H9 (cell line): ENCODE data around the gene CATSPERE. TPM values are rescaled to one million over a fixed set of nuclear protein-coding genes. Genes with fewer than 3 reads are reported as not detected.

Experiments
- DNase-seq: peaks from one replicate; pipeline ENCODE4 v3.0.0-alpha.2; 2017
- H2AFZ ChIP-seq: one replicate; pipeline ENCODE4 v1.6.1; 2013; ENCODE audit warnings: mild to moderate bottlenecking, low read length, control low read depth, moderate library complexity
- H2AK5ac ChIP-seq: 2 replicates; pipeline ENCODE4 v1.6.1; 2013; ENCODE audit warnings: low read length, control low read depth, mixed read lengths; ENCODE audit not compliant: insufficient read length
- H2BK120ac ChIP-seq: one replicate; pipeline ENCODE4 v1.6.1; 2013; ENCODE audit warnings: low read depth, mild to moderate bottlenecking, low read length, control low read depth, inconsistent platforms; ENCODE audit not compliant: poor library complexity, severe bottlenecking
- H2BK12ac ChIP-seq: 2 replicates; pipeline ENCODE4 v1.6.1; 2013; ENCODE audit warnings: low read length, control low read depth, mixed read lengths, low read depth; ENCODE audit not compliant: insufficient read length
- H2BK15ac ChIP-seq: 2 replicates; pipeline ENCODE4 v1.6.1; 2013; ENCODE audit warnings: low read depth, low read length, control low read depth
- H2BK20ac ChIP-seq: one replicate; pipeline ENCODE4 v1.6.1; 2013; ENCODE audit warnings: low read depth, mild to moderate bottlenecking, low read length, control low read depth, inconsistent platforms; ENCODE audit not compliant: poor library complexity, severe bottlenecking
- H2BK5ac ChIP-seq: 2 replicates; pipeline ENCODE4 v1.6.1; 2013; ENCODE audit warnings: low read length, control low read depth, mixed read lengths; ENCODE audit not compliant: insufficient read length
- H3K14ac ChIP-seq: 2 replicates; pipeline ENCODE4 v1.6.1; 2013; ENCODE audit warnings: low read length, control low read depth; ENCODE audit not compliant: insufficient read depth
- H3K18ac ChIP-seq: 2 replicates; pipeline ENCODE4 v1.6.1; 2013; ENCODE audit warnings: low read depth, mild to moderate bottlenecking, mixed read lengths, low read length, control low read depth; ENCODE audit not compliant: insufficient read length
- H3K23ac ChIP-seq: 2 replicates; pipeline ENCODE4 v1.6.1; 2013; ENCODE audit warnings: low read length, control low read depth, mixed read lengths, low read depth; ENCODE audit not compliant: insufficient read length
- H3K23me2 ChIP-seq: 2 replicates; pipeline ENCODE4 v1.6.1; 2013; ENCODE audit warnings: low read depth, mild to moderate bottlenecking, mixed read lengths, low read length, control low read depth; ENCODE audit not compliant: insufficient read length, poor library complexity, severe bottlenecking
- H3K27ac ChIP-seq: 2 replicates; pipeline ENCODE4 v1.5.1; 2013; ENCODE audit warnings: low read length, control low read depth, mixed read lengths, low read depth; ENCODE audit not compliant: insufficient read length
- H3K27me3 ChIP-seq: 2 replicates; pipeline ENCODE4 v1.6.1; 2013; ENCODE audit warnings: low read length, control low read depth, inconsistent platforms; ENCODE audit not compliant: insufficient read depth
- H3K4ac ChIP-seq: 2 replicates; pipeline ENCODE4 v1.6.1; 2013; ENCODE audit warnings: low read depth, mild to moderate bottlenecking, control low read depth, inconsistent platforms, low read length, moderate library complexity
- H3K4me1 ChIP-seq: 2 replicates; pipeline ENCODE4 v1.6.1; 2013; ENCODE audit warnings: low read length, control low read depth, inconsistent platforms; ENCODE audit not compliant: insufficient read depth
- H3K4me2 ChIP-seq: 2 replicates; pipeline ENCODE4 v1.6.1; 2013; ENCODE audit warnings: low read length, control low read depth, mixed read lengths; ENCODE audit not compliant: insufficient read length, insufficient read depth
- H3K56ac ChIP-seq: 2 replicates; pipeline ENCODE4 v1.6.1; 2013; ENCODE audit warnings: low read depth, mild to moderate bottlenecking, mixed read lengths, low read length, control low read depth; ENCODE audit not compliant: insufficient read length
- H3K79me1 ChIP-seq: 2 replicates; pipeline ENCODE4 v1.6.1; 2013; ENCODE audit warnings: low read depth, mild to moderate bottlenecking, moderate library complexity, low read length, control low read depth, inconsistent platforms; ENCODE audit not compliant: insufficient read depth, poor library complexity, severe bottlenecking
- H3K79me2 ChIP-seq: 2 replicates; pipeline ENCODE4 v1.6.1; 2013; ENCODE audit warnings: low read length, control low read depth, inconsistent platforms; ENCODE audit not compliant: insufficient read depth
- H3K9ac ChIP-seq: 2 replicates; pipeline ENCODE4 v1.6.1; 2013; ENCODE audit warnings: low read length, control low read depth, mixed read lengths; ENCODE audit not compliant: insufficient read length; ENCODE audit errors: extremely low read depth
- H3K9me3 ChIP-seq: one replicate; pipeline ENCODE4 v1.6.1; 2013; ENCODE audit warnings: low read depth, low read length, inconsistent platforms; ENCODE audit not compliant: control insufficient read depth
- H3T11ph ChIP-seq: one replicate; pipeline ENCODE4 v1.6.1; 2013; ENCODE audit warnings: mild to moderate bottlenecking, low read length, control low read depth, inconsistent platforms
- H4K20me1 ChIP-seq: one replicate; pipeline ENCODE4 v1.6.1; 2013; ENCODE audit not compliant: control insufficient read depth, insufficient read length, insufficient read depth
- H4K5ac ChIP-seq: 2 replicates; pipeline ENCODE4 v1.6.1; 2013; ENCODE audit warnings: low read depth, mild to moderate bottlenecking, mixed read lengths, low read length, control low read depth; ENCODE audit not compliant: insufficient read length
- H4K8ac ChIP-seq: replicated peaks from 2 replicates; pipeline ENCODE4 v1.6.1; 2013; ENCODE audit warnings: low read length, control low read depth, mixed read lengths, low read depth; ENCODE audit not compliant: insufficient read length
- H4K91ac ChIP-seq: 2 replicates; pipeline ENCODE4 v1.6.1; 2013; ENCODE audit warnings: low read depth, mild to moderate bottlenecking, moderate library complexity, mixed read lengths, low read length, control low read depth; ENCODE audit not compliant: insufficient read length
- H3K27ac Mint-ChIP-seq, 3 experiments: 2 replicates in 2 of 3; 3 replicates in 1 of 3; pipeline ENCODE4 v1.8.0; 2020 to 2021; ENCODE audit warnings: mixed read lengths in 3 of 3, mild to moderate bottlenecking in 1 of 3, moderate library complexity in 1 of 3
- H3K27me3 Mint-ChIP-seq: 2 replicates; pipeline ENCODE4 v1.8.0; 2021; ENCODE audit warnings: low read depth, mild to moderate bottlenecking, moderate library complexity, mixed read lengths
- H3K36me3 Mint-ChIP-seq, 3 experiments: 2 replicates in 2 of 3; 3 replicates in 1 of 3; pipeline ENCODE4 v1.8.0; 2020 to 2021; ENCODE audit warnings: low read depth in 3 of 3, mixed read lengths in 3 of 3; ENCODE audit not compliant: insufficient read depth in 1 of 3
- H3K4me1 Mint-ChIP-seq, 2 experiments: 2 replicates each; pipeline ENCODE4 v1.8.0; 2020; ENCODE audit warnings: mixed read lengths in 2 of 2
- H3K4me3 Mint-ChIP-seq, 2 experiments: 2 replicates in 1 of 2; 3 replicates in 1 of 2; pipeline ENCODE4 v1.8.0; 2020 to 2021; ENCODE audit warnings: mild to moderate bottlenecking in 2 of 2, mixed read lengths in 2 of 2, moderate library complexity in 1 of 2
- H3K9me3 Mint-ChIP-seq, 2 experiments: 2 replicates in 1 of 2; 3 replicates in 1 of 2; pipeline ENCODE4 v1.8.0; 2020; ENCODE audit warnings: mild to moderate bottlenecking in 2 of 2, mixed read lengths in 2 of 2, moderate library complexity in 1 of 2
- WGBS: extraction: QIAGEN DNeasy Blood & Tissue Kit; methylation state at CpG from one replicate; pipeline ENCODE4 v1.1.7; 2013; ENCODE audit warnings: missing lambda C conversion rate, low lambda C conversion rate, mixed read lengths; ENCODE audit not compliant: insufficient read length; ENCODE audit errors: extremely low coverage; 5-methylcytosine and 5-hydroxymethylcytosine counted together
- total RNA-seq: library from RNA; stranded (reverse); gene quantifications from 2 replicates; pipeline ENCODE4 v1.2.1, GENCODE V29; 2021
- TF ChIP-seq, protein P1 (sequence below): fragments of 200-600 bp; sonication (generic); conservative IDR thresholded peaks from 3 replicates; pipeline ENCODE4 v1.8.0; 2021; ENCODE audit warnings: antibody characterized with exemption, mild to moderate bottlenecking

CATSPERE gene
- total RNA-seq, 1 experiment from 2014 or later, result 0.31 TPM

DNA sequence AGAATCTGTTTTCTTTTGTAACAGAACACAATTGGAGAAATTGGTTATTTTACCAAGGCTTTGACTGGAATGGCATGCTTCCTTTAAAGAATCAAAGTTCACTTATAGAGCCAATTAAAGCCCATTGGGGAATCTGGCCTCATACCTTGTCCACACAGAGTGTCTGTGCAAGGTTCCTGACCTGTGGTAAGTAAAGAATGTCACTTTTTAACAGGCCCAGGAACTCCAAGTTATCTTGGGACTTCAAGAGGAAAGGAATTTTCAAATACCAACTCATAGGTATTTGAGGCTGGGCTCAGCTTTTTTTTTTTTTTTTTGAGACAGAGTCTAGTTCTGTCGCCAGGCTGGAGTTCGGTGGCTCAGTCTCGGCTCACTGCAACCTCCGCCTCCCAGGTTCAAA is 2.3 kb upstream of the CATSPERE start:
- no peak overlapping the region for H4K91ac ChIP-seq
- H3K4ac ChIP-seq, result no peak overlapping the region
- H4K5ac ChIP-seq, result no peak overlapping the region
- Mint-ChIP-seq H3K4me1 (peaks cover 31 to 39% of the 10 kb centered on the region in 2 experiments), H3K9me3 (peaks cover 9 to 13% of the 10 kb centered on the region in 2 experiments; a peak in 4 of 5 replicates), H3K27me3 (no peaks in the 10 kb centered on the region), H3K4me3 (no peak overlapping the region), H3K36me3 (peaks cover 7 to 15% (median 10%) of the 10 kb centered on the region in 3 experiments; a peak in 4 of 7 replicates), H3K27ac (no peak overlapping the region)
- TF ChIP-seq, protein P1, sequence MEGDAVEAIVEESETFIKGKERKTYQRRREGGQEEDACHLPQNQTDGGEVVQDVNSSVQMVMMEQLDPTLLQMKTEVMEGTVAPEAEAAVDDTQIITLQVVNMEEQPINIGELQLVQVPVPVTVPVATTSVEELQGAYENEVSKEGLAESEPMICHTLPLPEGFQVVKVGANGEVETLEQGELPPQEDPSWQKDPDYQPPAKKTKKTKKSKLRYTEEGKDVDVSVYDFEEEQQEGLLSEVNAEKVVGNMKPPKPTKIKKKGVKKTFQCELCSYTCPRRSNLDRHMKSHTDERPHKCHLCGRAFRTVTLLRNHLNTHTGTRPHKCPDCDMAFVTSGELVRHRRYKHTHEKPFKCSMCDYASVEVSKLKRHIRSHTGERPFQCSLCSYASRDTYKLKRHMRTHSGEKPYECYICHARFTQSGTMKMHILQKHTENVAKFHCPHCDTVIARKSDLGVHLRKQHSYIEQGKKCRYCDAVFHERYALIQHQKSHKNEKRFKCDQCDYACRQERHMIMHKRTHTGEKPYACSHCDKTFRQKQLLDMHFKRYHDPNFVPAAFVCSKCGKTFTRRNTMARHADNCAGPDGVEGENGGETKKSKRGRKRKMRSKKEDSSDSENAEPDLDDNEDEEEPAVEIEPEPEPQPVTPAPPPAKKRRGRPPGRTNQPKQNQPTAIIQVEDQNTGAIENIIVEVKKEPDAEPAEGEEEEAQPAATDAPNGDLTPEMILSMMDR, result no peak
- no peak overlapping the region for H3K4me2 ChIP-seq
- no peak overlapping the region for H2BK120ac ChIP-seq
- no peak overlapping the region for H3K9ac ChIP-seq
- DNase-seq, result no peak
- no peak overlapping the region for H3K18ac ChIP-seq
- WGBS, result no CpG with 5 or more reads among the region's 4 CpGs
- no peak overlapping the region for H3K14ac ChIP-seq
- H3K23me2 ChIP-seq, result no peaks in the 10 kb centered on the region
- no peaks in the 10 kb centered on the region for H3K79me2 ChIP-seq
- no peaks in the 10 kb centered on the region for H3K79me1 ChIP-seq
- H2BK12ac ChIP-seq, result no peak overlapping the region
- no peak overlapping the region for H2AK5ac ChIP-seq
- H2BK15ac ChIP-seq, result no peak overlapping the region
- no peak overlapping the region for H3K23ac ChIP-seq
- H3K27ac ChIP-seq, result no peak overlapping the region
- H3K56ac ChIP-seq, result no peak overlapping the region
- H2BK5ac ChIP-seq, result no peak overlapping the region
- peaks cover 4% of the 10 kb centered on the region; the same call in 1 of the 2 replicates for H3K4me1 ChIP-seq
- no peak overlapping the region for H2AFZ ChIP-seq
- no peak overlapping the region for H3T11ph ChIP-seq
- no peaks in the 10 kb centered on the region for H3K9me3 ChIP-seq
- H4K20me1 ChIP-seq, result no peaks in the 10 kb centered on the region
- no peak overlapping the region for H2BK20ac ChIP-seq
- no peak overlapping the region for H4K8ac ChIP-seq
- no peaks in the 10 kb centered on the region for H3K27me3 ChIP-seq
